Astrocyte (in vitro differentiated cells and primary cell): Measurements from ENCODE around the gene GGT5.
"Not testable (repeated sequence)": the region's sequence is repeated elsewhere in the genome, so short reads cannot be mapped to it uniquely, and the experiment has no call there.

Experiments
- EZH2 ChIP-seq: IDR thresholded peaks from 2 replicates; pipeline ENCODE4 v1.6.1; 2012; ENCODE audit warnings: mild to moderate bottlenecking, low read length, inconsistent platforms; ENCODE audit not compliant: insufficient read depth
- TF ChIP-seq, protein P1 (sequence below): IDR thresholded peaks from 2 replicates; pipeline ENCODE4 v1.5.1; 2011; ENCODE audit warnings: low read depth, mild to moderate bottlenecking, inconsistent platforms, low read length, moderate library complexity; ENCODE audit not compliant: insufficient read depth

GRCh38 chr22:24253126-24253525 is 8.2 kb upstream of the GGT5 start:
- TF ChIP-seq EZH2 = not testable (repeated sequence)
- TF ChIP-seq, protein P1, sequence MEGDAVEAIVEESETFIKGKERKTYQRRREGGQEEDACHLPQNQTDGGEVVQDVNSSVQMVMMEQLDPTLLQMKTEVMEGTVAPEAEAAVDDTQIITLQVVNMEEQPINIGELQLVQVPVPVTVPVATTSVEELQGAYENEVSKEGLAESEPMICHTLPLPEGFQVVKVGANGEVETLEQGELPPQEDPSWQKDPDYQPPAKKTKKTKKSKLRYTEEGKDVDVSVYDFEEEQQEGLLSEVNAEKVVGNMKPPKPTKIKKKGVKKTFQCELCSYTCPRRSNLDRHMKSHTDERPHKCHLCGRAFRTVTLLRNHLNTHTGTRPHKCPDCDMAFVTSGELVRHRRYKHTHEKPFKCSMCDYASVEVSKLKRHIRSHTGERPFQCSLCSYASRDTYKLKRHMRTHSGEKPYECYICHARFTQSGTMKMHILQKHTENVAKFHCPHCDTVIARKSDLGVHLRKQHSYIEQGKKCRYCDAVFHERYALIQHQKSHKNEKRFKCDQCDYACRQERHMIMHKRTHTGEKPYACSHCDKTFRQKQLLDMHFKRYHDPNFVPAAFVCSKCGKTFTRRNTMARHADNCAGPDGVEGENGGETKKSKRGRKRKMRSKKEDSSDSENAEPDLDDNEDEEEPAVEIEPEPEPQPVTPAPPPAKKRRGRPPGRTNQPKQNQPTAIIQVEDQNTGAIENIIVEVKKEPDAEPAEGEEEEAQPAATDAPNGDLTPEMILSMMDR = not testable (repeated sequence)
